ENCODE data around the gene REPS1.
"Not testable (repeated sequence)": the region's sequence is repeated elsewhere in the genome, so short reads cannot be mapped to it uniquely, and the experiment has no call there.

Gene REPS1

GRCh38 chr6:138987643-138988468 lies at the start of gene REPS1:
REPS1 (minus strand) TSS chr6:138988253; CDS start chr6:138987682, 571 bp downstream.
- peak; percentile 87 to 89 for DNase-seq

- DNase-seq, result no peak
Observed at GRCh38 chr6:139037490-139037889, 49.4 kb upstream of the REPS1 start.

- DNase-seq, result no peak
Observed at GRCh38 chr6:139030228-139030963, 42.3 kb upstream of the REPS1 start.

- DNase-seq, result no peak
Observed at GRCh38 chr6:139029470-139030227, 41.6 kb upstream of the REPS1 start.

GRCh38 chr6:139028658-139029469 lies 40.8 kb upstream of the REPS1 start, which contains the start of gene ABRACL:
ABRACL (plus strand) TSS chr6:139028745; CDS start chr6:139034161, 5,416 bp downstream.
- peak; percentile 79 to 87 for DNase-seq

- no peak for DNase-seq
Observed at GRCh38 chr6:139028215-139028657, 40.2 kb upstream of the REPS1 start.

- DNase-seq, result peak; percentile 18 to 39
Observed at GRCh38 chr6:139027620-139028182, 39.6 kb upstream of the REPS1 start.

GRCh38 chr6:139025416-139025815 lies 37.4 kb upstream of the REPS1 start:
- DNase-seq, result not testable (repeated sequence)

- no peak for DNase-seq
Observed at GRCh38 chr6:139020689-139021088, 32.6 kb upstream of the REPS1 start.

GRCh38 chr6:139019722-139020121 lies 31.7 kb upstream of the REPS1 start:
- no peak for DNase-seq

GRCh38 chr6:139017227-139017626 lies 29.2 kb upstream of the REPS1 start:
- DNase-seq, result no peak

GRCh38 chr6:139016337-139017213 lies 28.5 kb upstream of the REPS1 start:
- no peak for DNase-seq

- no peak for DNase-seq
Observed at GRCh38 chr6:139014945-139015344, 26.9 kb upstream of the REPS1 start.

- DNase-seq, result no peak
Observed at GRCh38 chr6:139013185-139013800, 25.2 kb upstream of the REPS1 start.

GRCh38 chr6:139011980-139012379 lies 23.9 kb upstream of the REPS1 start:
- DNase-seq, result no peak

- DNase-seq, result no peak
Observed at GRCh38 chr6:139010674-139011073, 22.6 kb upstream of the REPS1 start.

GRCh38 chr6:139008117-139008516 lies 20.1 kb upstream of the REPS1 start:
- DNase-seq, result no peak

- DNase-seq, result no peak
Observed at GRCh38 chr6:139007428-139007827, 19.4 kb upstream of the REPS1 start.

- DNase-seq, result no peak
Observed at GRCh38 chr6:139006477-139006876, 18.4 kb upstream of the REPS1 start.

GRCh38 chr6:139003751-139004150 lies 15.7 kb upstream of the REPS1 start:
- no peak for DNase-seq
